ENCODE measurements around the gene PPME1.

Gene PPME1

DNA sequence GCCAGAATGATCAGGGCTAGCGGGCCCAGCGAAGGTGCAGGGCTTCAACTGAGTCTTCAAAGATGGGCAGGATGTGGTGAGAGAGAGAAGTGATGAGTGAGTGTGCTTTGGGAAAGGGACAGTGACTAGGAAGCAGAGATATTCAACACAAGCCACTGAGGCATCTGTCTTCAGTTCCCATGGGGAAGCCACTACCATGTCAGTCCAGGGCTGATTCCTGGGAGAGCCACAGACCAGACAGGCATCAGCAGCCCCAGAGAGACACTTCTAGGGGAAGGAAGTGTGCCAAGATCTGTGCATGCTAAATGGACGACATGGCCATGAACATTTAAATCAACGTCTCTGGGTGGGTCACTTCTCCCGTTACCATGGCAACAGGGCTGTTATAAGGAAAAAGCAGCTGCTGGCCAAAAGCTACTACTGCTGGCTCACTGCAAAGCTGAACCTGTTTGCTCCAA is 111.9 kb downstream of the PPME1 start:
- DNase-seq = no peak

DNA sequence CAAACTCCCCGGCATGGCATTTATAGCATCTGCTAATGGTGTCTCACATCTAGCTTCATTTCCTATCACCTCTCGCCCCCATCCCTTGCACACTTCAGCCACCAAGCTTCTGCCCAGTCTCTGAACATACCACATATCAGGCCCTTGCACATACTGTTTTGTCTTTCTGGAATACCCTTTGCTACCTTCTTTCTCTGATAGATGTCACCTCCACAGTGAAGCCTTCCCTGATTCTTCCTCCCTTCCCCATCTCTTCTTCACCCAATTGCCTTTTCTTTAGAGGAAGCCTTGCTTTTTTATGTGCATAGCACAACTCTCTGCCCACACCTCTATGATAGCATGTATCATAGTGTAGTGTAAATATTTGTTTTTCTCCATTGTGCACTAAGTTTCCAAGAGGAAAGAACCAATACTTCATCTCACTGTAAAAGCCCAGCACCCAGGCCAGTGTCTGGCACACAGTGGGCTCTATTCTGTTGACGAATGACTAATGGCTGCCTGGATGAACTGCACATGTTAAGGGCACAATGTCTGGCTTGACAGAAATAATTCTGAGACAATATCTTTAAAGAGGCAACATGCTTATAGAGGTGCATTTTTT is 112.6 kb downstream of the PPME1 start:
- DNase-seq = no peak

DNA sequence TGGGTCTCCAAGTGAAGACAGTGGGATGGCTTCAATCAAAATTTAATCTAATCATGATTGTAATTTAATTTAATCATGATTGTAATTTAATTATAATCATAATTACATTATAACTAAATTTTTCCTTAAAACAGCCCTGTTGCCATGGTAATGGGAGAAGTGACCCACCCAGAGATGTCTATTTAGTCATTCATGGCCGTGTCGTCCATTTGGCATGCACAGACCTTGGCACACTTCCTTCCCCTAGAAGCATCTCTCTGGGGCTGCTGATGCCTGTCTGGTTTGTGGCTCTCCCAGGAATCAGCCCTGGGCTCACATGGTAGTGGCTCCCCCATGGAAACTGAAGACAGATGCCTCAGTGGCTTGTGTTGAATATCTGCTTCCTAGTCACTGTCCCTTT is 113.4 kb downstream of the PPME1 start:
- no peak for DNase-seq

DNA sequence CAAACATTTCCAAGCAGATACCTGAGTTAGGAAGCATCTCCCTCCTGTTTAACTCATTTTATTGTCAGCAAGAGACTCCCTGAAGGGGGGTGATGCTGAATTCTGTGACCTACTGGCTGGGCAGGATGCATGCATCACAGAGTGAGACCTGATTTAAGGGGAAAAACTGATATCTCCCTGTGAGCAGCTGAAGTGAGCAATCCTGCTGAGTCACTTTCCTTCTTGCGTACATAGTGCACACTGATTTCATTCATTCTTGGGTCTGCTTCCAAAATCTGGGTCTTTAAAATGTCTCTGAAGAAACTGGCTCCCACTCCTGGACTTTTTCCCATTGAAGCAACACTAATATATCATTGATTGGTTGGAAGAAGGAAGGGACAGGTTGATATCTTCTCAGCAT is 117.1 kb downstream of the PPME1 start:
- no peak for DNase-seq

DNA sequence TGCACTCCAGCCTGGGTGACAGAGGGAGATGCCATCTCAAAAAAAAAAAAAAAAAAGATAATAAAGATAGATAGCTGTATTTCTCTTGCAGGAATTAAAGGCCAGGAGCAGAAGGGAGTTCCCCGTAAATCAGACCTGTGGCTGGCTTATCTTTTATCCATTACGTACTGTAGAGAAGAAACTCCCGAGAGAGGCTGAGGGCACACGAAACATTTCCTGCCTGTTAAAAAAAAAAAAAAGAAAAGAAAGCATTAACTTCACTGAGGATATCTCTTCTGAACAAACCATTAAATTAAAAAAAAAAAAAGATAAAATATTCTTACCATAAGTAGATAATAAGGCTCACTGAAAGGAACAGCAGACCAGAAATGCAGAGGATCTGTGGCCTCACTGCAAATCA is 117.8 kb downstream of the PPME1 start:
- DNase-seq = no peak

DNA sequence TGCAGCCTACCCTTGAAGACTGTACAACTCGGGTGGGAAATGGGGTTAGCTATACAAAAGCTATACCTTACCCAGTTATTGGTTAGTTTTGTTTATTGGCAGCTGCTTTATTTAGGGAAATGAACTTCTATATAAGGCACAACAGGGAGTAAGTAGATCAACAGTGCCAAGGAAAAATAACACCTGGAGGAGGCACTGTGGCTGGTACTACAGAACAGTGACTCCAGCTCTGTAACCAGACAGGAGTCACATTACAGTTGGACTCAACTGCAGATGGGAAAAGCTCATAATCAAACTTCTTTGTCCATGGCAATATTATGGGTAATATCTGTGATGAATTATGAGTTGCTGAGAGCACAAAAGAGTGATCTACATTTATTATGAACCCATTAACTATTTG is 126.4 kb downstream of the PPME1 start:
- DNase-seq = no peak

DNA sequence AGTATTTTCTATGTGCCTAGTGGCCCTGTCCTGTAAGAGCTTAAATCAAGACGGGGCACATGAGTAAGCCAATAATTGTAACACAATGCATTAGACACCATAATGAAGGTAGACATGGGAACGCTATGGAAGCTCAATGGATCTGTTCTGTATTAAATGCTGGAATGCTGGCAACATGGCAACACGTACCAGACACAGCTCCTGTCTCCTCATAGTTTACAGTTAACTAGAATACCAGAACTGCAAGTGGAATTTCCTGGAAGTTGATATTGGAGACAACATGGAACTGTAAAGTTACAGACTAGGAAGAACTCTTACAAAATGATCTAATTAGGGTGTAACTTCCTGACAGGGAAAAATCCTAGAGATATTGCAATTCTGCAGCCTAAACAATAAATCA is 127.9 kb downstream of the PPME1 start:
- DNase-seq = no peak
